Testis (tissue), 2 donors: Measurements from ENCODE around the gene NR5A1.

Source experiments
- CTCF ChIP-seq, 3 experiments: fragments of 450-650 bp in 2 of 3; fragments of 200-600 bp in 1 of 3; sonication (generic) in 1 of 3; IDR thresholded peaks; one replicate each; pipeline ENCODE4 v1.5.1; 2016 to 2019; ENCODE audit warnings: antibody characterized with exemption in 3 of 3, mild to moderate bottlenecking in 2 of 3, moderate library complexity in 1 of 3
- POLR2A ChIP-seq: fragments of 450-650 bp; IDR thresholded peaks from one replicate; pipeline ENCODE4 v1.6.1; 2017; ENCODE audit warnings: antibody characterized with exemption, mild to moderate bottlenecking, moderate library complexity

- no peak for TF ChIP-seq CTCF (IDR thresholded peaks at IDR 0.05)
- no peak for TF ChIP-seq POLR2A
These were observed 19.7 kb downstream of the NR5A1 start for GRCh38 chr9:124487260-124488182.
